LoVo (cell line): ENCODE data around the gene CADPS.
A peak's percentile ranks its signal among the peaks of the same experiment; 100 is the strongest.

Experiments
- DNase-seq: peaks from one replicate; pipeline ENCODE4 v3.0.0-alpha.2; 2016; ENCODE audit warnings: low spot score

Gene CADPS

GRCh38 chr3:62686503-62687294 lies 188.5 kb downstream of the CADPS start:
- DNase-seq: no peak

- DNase-seq: no peak
Observed at GRCh38 chr3:62682826-62683225, 192.4 kb downstream of the CADPS start.

GRCh38 chr3:62679988-62680387 lies 195.2 kb downstream of the CADPS start:
- no peak for DNase-seq

- DNase-seq: no peak
Observed at GRCh38 chr3:62678841-62679240, 196.4 kb downstream of the CADPS start.

GRCh38 chr3:62677926-62678325 lies 197.3 kb downstream of the CADPS start:
- no peak for DNase-seq

- DNase-seq: no peak
Observed at GRCh38 chr3:62676689-62677271, 198.4 kb downstream of the CADPS start.

- DNase-seq: no peak
Observed at GRCh38 chr3:62675492-62675891, 199.7 kb downstream of the CADPS start.

GRCh38 chr3:62672988-62673313 lies 202.3 kb downstream of the CADPS start:
- no peak for DNase-seq

GRCh38 chr3:62672270-62672987 lies 202.8 kb downstream of the CADPS start:
- no peak for DNase-seq

- no peak for DNase-seq
Observed at GRCh38 chr3:62670351-62670750, 204.9 kb downstream of the CADPS start.

GRCh38 chr3:62669161-62669560 lies 206.1 kb downstream of the CADPS start:
- DNase-seq: no peak

- no peak for DNase-seq
Observed at GRCh38 chr3:62667714-62668113, 207.5 kb downstream of the CADPS start.

GRCh38 chr3:62665627-62666437 lies 209.4 kb downstream of the CADPS start:
- DNase-seq: peak; percentile 2

GRCh38 chr3:62662677-62663076 lies 212.5 kb downstream of the CADPS start:
- DNase-seq: no peak

GRCh38 chr3:62659660-62660059 lies 215.6 kb downstream of the CADPS start:
- DNase-seq: no peak

GRCh38 chr3:62655691-62656063 lies 219.5 kb downstream of the CADPS start:
- no peak for DNase-seq

- DNase-seq: no peak
Observed at GRCh38 chr3:62655056-62655690, 220.0 kb downstream of the CADPS start.

- DNase-seq: no peak
Observed at GRCh38 chr3:62653796-62654195, 221.4 kb downstream of the CADPS start.

- no peak for DNase-seq
Observed at GRCh38 chr3:62647711-62648110, 227.5 kb downstream of the CADPS start.

- DNase-seq: no peak
Observed at GRCh38 chr3:62644493-62644892, 230.7 kb downstream of the CADPS start.

GRCh38 chr3:62638316-62638715 lies 236.9 kb downstream of the CADPS start:
- no peak for DNase-seq

- no peak for DNase-seq
Observed at GRCh38 chr3:62636235-62636826, 238.9 kb downstream of the CADPS start.
